GM18505 (cell line): ENCODE measurements around the gene NBAS.

Source experiments
- ATAC-seq: cut with Tn5 transposase; IDR thresholded peaks from one replicate; pipeline ENCODE4 v1.9.1; 2021; ENCODE audit not compliant: unreplicated experiment
- POLR2A ChIP-seq: IDR thresholded peaks from 4 replicates; pipeline ENCODE4 v1.6.1; 2011; ENCODE audit warnings: borderline replicate concordance; ENCODE audit not compliant: insufficient read depth, insufficient read length; ENCODE audit errors: extremely low read depth

The NBAS gene

DNA sequence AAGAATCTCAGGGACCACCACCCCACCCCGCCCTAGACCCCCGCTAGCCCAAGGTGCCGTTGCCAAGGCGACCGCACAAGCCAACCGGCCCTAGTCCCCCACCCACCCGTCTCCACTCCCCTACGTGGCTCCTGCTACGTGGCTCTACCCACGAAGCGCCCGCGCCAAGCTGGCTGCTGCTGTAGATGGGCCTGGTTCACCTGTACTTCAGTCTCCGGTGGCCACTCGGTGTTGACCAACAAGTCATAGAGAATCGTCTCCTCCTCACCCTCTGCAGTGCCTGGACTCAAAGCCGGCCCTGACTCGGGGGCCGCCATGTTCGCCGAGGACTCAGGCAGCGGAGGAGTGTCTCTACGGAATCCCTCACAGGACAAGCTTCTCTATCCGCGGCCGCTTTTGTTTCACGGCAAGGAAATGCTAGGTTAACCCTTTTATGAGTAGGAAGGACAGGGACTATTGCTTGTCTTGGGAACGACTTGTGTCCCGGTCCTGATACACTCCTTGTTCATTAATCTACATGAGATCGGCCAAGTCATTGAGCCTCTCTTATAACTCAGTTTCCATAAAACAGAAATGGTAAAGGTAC lies at the start of gene NBAS:
Gene NBAS (minus strand): TSS at position 347 of the 586 bp plus-strand sequence. CDS start 30 bp downstream, at position 317.
- ATAC-seq, result peak; percentile 90

DNA sequence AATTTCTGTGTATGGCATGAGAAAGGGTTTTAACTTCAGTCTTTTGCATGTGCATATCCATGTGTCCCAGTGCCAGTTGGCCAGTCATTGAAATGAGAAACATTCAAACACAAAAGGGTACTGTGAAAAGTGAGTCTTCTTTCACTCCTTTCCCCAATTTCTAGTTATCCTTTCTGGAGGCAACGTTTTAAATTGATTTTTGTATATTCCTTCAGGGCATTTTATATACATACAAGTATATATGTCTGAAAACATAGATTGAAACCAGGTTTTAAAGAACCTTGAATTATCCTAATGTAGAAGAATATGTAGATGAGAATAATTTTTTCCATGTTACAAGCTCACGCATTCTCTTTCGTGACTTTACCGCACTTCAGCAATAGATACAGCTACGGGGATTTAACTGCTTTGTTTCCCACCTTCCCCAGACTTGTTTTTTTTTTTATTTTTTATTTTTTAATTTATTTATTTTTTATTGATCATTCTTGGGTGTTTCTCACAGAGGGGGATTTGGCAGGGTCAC lies 49.4 kb upstream of the NBAS start:
- ATAC-seq, result no peak
- TF ChIP-seq POLR2A, result no peak

More for the DNA sequence above, at the start of gene NBAS:
- peak; percentile 79 for TF ChIP-seq POLR2A

DNA sequence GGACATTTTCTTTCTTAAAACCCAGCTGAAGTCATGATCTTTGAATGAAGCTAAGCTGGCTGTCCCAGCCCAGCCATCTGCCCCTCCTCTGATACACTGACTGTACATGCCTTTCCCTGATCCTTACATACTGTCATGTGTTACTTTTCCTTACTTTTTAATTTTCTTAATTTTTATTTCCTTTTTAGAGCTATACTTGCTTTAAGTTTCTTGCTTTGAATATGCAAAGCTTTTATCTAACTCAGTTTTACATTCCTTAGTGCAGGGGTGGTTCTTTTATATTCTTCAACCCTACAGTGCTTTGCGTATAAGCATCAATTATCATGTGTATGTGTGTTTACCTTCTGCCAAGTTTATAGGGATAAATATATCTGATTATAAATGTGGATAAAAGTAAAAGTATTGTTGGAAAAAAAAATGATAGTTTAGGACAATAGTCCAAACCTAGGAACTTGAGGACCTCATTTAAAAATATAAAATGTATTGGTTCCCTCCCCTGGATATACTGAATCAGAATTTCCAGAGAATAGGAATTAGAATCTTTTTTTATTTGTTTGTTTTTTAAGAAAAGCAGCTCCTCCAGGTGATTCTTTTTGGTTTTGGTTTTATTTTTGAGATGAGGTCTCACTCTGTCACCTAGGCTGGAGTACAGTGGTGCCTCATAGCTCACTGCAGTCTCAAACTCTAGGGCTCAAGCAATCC lies 48.4 kb upstream of the NBAS start:
- TF ChIP-seq POLR2A, result no peak
- no peak for ATAC-seq

DNA sequence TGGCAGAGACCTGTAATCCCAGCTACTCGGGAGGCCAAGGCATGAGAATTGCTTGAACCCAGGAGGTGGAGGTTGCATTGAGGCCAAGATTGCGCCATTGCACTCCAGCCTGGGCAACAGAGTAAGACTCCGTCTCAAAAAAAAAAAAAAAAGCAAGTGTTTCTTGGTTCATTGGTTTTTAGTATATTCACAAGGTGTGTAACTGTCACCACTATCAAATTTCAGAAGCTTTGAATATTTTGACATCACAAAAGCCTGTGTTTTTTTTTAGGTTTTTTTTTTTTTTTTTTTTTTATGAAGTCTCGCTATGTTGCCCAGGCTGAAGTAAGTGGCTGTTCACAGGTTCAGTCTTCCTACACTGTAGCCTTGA lies 47.2 kb upstream of the NBAS start:
- no peak for TF ChIP-seq POLR2A
- no peak for ATAC-seq

DNA sequence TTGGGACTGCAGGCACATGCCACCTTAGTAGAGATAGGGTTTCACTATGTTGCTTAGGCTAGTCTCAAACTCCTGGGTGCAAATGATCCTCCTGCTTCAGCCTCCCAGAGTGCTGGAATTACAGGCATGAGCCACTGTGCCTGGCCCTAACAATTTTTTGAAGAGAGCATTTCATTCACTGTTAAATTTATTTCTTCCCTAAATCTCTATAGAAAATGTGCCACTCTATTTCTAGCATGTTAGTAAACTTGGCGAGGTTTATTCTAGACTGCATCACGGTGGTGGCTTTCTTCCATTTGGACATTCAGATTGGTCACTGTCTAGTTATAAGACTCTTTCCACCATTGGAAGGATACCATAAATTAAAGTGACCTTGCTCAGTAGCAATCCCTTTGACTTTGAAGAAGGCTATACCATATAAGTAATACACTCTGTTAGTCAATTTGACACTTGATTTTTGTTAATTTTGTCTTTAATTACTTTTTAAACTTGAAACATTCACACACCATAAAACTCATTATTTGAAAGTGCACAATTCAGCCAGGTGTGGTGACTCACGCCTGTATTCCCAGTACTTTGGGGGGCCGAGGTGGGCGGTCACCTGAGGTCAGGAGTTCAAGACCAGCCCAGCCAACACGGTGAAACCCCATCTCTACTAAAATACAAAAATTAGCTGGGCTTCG lies 46.7 kb upstream of the NBAS start:
- TF ChIP-seq POLR2A, result no peak
- no peak for ATAC-seq

DNA sequence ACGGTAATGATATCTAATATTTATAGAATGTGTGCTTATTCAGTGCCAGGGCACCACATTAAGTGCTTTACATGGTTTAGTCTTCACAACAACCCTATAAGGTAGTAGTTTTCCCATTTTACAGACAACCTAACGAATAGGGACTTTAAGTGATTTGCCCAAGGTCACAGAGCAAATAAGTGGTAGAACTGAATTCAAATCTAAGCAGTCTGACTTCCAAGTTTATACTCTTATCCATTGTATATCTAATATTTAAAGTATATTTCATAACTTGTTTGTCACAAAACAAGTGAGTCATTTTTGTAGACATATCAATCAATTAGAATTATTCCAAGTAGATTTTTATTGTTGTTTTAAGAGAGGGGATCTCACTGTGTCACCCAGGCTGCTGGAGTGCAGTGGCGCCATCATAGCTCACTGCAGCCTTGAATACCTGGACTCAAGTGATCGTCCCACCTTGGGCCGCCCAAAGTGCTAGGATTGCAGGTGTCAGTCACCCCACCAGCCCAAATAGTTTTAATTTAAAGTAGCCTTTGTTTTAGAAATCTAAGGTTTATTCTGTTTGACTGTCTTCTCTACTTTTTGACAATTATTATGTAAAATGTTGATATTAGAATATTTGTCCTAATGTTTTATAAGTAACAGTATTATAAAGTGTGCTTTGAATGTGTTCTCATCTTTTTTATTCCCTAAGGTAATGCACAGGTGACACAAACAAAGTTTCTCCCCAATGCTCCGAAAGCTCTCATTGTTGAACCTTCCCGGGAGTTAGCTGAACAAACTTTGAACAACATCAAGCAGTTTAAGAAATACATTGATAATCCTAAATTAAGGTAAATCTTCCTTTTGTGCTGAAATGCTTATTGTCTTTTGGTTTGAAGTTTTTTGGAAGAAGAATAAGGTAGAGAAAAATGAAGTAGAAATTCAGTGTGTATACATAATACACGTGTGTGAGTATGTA lies 45.6 kb upstream of the NBAS start:
- no peak for TF ChIP-seq POLR2A
- no peak for ATAC-seq

DNA sequence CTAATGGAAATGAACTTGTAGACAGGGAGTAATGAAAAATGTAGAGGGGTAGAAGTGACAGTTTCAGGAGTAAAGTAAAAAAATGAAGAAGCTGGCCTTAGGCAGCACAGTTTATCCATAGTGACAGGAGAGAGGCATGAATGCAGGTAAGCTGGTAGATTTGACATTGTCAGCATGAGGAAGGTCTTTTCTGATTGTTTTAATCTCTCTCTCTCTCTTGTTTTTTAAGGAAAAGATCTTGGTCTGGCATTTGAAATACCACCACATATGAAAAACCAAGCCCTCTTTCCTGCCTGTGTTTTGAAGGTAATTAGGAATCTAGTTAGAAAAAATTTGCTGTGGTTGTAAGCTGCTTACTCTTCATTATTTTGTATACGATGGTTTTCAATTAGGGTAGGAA lies 44.6 kb upstream of the NBAS start:
- TF ChIP-seq POLR2A, result no peak

DNA sequence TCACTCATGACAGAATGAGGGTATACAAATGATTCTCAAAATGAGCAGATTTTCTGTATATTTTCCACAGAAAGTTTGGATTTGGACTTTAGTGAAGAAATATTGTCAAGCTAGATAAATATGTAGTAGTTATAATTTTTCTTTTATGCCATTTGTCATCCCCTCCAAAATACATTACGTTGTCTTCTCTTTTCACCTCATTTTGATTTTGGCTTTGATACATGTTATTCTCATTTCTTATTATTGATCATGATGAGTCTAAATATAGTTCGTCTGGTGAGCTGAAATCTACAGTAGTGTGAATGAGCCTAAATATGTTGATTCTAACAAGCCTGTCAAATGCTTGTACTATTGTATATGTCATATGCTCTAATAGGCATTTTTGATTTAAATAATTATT lies 42.8 kb upstream of the NBAS start:
- no peak for ATAC-seq
- TF ChIP-seq POLR2A, result no peak

More for the DNA sequence above, 44.6 kb upstream of the NBAS start:
- ATAC-seq, result no peak

DNA sequence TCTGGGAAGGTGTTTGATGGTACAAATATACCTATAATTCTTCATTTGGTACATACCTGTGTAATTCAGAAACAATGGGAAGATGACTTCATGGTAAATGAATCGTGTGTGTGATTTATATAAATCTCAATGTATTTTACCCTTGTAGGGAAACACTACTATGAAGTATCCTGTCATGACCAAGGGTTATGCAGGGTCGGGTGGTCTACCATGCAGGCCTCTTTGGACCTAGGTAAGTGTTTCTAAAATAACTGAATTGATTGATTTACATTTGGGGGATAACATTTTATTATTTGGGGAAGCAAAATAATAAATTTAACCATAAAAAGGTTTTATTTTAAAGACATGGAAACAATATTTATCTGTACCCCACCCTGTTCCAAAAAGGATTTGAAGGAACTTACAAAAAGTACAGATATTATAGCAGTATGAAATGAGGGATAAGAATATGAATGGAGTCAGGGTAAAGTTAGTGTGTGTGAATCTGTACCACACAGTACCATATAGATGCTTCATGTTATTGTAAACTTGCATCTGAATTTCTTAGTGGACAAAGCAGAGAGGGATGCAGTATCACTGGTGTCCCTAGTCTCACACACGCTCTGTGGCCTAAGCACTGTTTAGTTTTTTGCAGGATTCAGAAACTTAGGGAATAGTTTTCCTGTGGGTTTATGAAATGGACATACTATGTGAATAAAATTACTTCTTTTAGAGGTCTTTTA lies 42.1 kb upstream of the NBAS start:
- no peak for TF ChIP-seq POLR2A
- ATAC-seq, result no peak

DNA sequence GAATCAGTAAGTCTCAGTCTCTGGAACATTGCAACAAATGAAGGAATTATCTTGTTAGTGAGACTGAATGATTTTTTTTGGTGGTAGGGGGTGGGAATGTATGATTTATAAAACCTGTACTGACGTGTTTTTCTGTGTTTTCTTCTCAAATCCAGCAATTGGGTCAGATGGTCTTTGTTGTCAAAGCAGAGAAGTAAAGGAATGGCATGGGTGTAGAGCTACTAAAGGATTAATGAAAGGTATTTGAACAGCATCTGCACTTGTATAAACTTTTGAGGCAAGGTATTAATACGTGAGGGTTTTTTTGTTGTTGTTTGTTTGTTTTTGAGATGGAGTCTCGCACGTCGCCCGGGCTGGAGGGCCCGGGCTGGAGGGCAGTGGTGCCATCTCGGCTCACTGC lies 41.3 kb upstream of the NBAS start:
- TF ChIP-seq POLR2A, result no peak
- no peak for ATAC-seq

DNA sequence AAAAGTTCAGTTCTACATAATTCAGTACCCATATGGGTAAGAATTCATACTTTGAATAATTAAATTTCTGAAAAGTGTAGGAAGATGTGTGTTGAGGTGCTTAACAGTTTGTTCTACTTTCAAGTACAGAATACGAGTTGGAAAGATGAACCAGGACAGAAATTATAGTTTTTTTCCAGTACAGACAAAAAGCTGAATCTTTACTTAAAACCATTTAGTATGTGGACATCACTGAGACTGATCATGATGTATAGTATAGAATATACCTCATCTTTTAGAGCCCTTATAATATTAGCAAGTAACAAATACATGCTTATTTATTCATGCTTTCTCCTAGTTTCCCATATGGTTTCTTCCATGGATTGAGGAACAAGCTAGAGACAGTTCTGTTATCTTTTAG lies 40.5 kb upstream of the NBAS start:
- no peak for ATAC-seq
- TF ChIP-seq POLR2A, result no peak

DNA sequence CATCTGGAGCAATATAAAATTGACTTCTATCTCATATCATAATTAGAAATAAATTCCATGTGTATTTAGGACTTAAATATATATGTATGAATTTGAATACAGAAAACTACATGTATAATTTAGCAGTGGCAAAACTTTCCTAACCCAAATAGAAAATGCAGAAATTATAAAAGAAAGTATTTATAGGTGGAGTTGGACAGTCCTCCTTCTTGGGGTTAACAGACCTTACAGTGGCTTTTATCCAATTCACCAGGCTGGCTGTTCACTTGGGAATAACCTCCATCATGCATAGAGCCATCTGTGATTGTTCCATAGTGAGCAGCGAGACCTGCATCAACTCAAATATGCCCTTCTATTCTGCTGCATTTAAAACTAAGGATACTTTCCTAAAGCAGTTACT lies 38.9 kb upstream of the NBAS start:
- TF ChIP-seq POLR2A, result no peak
- ATAC-seq, result no peak
